Renal cortical epithelial cell (primary cell): ENCODE measurements around the gene POLE. TPM values are rescaled to one million over a fixed set of nuclear protein-coding genes. Genes with fewer than 3 reads are reported as not detected.
"Not testable (repeated sequence)": the region's sequence is repeated elsewhere in the genome, so short reads cannot be mapped to it uniquely, and the experiment has no call there.

Experiments
- DNase-seq: peaks from one replicate; pipeline ENCODE4 v3.0.0-alpha.2; 2011; ENCODE audit warnings: low read depth
- total RNA-seq: library from RNA; depleted of rRNA; stranded (reverse); fragments of >200 nt; gene quantifications from 2 replicates; pipeline ENCODE4 v1.2.3, GENCODE V29; 2014

The POLE gene
- total RNA-seq, 1 donor from 2014 or later, result 13.3 TPM

DNA sequence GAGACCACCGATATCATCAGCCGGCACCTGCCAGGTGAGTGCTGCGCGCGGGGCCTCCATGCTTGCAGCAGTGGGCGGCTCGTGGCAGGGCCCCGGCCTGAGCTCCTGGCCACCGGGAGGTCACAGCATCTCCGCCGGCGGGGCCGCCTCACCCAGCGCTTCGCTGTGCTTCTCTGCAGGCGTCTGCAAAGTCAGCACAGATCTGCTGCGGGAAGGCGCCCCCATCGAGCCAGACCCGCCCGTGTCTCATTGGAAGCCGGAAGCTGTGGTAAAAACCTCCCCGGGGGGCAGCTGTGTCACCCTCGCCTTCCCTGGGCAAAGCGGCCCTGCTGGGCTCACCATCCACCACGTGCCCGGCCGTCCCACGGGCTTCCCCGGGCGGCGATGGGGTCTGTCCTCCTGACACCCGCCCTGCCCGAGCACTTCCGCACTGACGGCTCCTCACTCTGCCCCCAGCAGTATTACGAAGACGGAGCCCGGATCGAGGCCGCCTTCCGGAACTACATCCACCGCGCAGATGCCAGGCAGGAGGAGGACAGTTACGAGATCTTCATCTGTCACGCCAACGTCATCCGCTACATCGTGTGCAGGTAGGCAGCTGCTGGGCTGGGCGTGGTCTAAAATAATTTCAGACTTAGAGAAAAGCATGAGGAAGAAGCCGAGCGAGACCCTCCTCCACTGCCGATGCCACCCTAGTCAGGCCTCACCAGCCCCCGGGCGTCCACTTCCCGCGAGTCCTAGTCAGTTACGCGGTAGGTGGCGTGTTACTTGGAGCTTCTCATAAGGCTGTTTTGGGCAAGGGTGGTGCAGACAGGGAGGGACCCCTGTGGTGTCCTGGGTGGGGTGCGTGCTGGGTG lies 30.6 kb upstream of the POLE start:
- no peak for DNase-seq

DNA sequence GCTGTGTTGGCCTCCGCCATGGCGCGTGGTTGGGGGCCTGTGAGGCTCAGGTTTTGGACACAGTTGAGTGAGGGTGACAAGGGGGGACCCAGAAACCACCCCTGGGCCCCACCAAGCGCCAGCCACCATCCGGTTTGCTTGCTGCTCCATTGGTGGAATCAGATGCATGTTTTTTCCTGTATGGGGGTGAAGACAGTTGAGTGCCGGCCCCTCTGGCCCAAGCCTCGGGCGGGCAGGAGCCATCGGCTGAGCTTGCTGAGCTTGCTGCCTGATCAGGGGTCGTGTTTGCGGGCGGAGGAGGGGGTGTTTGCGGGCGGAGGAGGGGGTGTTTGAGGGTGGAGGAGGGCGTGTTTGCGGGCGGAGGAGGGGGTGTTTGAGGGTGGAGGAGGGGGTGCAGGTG lies 29.9 kb upstream of the POLE start:
- no peak for DNase-seq

DNA sequence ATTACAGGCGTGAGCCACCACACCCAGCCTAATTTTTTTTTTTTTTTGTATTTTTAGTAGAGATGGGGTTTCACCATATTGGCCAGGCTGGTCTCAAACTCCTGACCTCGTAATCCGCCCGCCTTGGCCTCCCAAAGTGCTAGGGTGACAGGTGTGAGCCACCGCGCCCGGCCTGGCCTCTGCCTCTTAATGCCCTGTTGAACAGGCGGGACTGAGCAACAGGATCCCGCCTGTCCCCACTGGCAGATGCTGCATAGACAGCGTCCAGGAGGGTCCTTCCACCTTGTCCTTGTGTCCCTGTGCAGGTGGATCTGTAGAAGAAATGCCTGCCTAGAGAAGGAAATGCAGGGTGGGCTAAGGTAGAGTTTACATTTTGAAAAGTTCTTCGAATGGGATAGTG lies 29.2 kb upstream of the POLE start:
- no peak for DNase-seq

DNA sequence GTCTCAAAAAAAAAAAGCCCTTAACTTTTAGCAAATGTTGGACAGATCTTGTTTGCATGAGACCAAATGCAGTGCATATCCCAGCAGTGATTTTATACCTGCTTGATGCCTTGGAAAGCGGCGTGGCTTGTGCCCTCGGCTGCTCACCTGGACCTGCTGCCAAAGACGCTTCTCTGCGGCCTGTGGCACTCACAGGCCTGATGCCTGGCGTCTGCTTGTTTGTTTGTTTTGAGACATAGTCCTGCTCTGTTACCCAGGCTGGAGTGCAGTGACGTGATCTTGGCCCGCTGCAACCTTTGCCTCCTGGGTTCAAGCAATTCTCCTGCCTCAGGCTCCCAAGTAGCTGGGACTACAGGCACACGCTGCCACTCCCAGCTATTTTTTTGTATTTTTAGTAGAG lies 28.7 kb upstream of the POLE start:
- DNase-seq, result no peak

DNA sequence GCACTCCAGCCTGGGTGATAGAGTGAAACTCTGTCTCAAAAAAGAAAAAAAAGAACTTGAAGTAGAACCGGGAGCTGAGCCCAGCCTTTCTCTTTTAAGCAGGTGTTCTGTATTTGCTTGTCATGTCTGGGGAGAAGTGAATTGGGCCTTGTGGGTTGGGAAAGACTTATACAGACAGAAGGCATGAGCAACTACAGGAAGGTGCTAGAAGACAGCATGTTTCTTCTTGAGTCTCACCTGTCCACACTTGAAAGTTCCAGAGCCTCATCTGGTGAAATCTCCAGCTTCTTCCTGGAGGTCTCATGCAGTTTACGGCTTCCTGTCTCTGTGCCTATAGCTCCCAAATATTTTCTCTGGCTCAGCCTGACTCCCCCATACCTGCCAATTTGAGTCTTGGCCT lies 26.0 kb upstream of the POLE start:
- DNase-seq, result no peak

DNA sequence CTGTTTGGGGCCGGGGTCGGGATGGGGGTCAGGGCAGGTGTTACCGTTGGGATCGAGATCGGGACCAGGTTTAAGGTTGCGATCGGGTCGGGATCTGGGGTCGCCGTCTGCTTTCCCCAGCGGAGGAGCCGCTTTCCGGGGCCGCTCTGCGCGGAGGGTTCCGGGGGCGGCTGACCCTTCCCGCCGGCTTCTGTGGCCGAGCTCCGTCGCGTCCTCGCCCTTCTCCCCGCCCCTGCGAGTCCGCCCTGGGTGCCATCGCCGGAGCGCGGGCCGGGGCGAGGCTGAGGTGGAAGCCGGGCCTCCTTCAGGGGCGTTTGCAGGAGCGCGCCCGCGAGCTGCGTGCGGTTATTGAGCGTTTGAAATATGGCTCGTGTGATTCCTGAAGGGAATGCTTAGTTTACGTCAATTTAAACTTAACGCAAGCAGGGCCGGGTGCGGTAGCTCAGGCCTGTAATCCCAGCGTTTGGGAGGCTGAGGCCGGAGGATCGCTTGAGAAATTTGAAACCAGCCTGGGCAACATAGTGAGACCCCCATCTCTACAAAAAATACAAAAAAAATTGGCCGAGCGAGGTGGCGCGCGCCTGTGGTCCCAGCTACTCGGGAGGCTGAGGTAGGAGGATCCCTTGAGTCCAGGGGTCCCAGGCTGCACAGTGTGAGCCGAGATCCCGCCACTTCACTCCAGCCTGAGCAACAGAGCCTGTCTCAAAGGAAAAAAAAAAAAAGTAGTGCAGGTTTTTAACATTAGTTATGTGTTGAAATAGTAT lies 24.1 kb upstream of the POLE start:
- DNase-seq, result no peak

DNA sequence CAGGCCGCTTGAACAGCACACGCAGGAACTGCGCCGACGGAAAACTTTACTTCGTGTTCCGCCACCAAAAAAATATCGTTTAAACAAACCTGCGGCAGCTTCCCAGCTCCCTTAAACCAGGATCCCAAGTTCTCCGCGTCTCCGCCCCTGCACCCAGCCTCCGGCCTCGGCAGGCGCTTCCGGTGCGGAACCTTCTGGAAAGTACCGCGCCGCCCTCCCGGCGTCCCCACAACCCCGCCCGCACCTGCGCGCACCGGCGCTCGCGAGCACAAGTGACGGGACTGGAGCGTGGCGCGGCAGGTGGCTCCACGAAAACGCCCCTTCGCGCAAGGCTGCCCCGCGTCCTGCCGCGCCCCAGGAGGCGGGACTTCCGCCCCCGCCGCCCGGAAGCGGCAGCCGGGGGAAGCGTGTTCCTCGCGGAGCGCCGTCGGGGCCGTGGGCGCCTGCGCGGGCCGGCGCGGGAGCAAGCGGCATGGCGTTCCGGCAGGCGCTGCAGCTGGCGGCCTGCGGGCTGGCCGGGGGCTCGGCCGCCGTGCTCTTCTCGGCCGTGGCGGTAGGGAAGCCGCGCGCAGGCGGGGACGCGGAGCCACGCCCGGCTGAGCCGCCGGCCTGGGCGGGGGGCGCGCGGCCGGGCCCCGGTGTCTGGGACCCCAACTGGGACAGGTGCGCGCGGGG lies 23.4 kb upstream of the POLE start, which contains the start of gene PGAM5:
Gene PGAM5 (plus strand): TSS at position 438 of the 675 bp plus-strand sequence. CDS start 35 bp downstream, at position 473.
- DNase-seq, result peak; percentile 68

DNA sequence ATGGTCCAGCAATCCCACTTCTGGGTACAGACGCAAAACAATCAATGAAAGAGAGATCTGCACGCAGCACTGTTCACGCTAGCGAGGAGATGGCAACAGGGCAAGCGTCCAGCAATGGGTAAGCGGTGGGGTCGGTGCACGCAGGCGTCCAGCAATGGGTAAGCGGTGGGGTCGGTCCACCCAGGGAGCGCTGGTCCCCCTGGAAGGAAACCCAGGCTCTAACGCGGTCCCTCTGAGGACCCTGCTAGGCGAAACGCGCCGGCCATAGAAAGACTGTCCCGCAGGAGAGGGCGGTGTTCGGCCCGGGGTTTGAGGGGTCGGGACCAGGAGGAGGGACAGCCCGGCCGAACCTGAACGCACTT lies 22.9 kb upstream of the POLE start:
- DNase-seq, result no peak

DNA sequence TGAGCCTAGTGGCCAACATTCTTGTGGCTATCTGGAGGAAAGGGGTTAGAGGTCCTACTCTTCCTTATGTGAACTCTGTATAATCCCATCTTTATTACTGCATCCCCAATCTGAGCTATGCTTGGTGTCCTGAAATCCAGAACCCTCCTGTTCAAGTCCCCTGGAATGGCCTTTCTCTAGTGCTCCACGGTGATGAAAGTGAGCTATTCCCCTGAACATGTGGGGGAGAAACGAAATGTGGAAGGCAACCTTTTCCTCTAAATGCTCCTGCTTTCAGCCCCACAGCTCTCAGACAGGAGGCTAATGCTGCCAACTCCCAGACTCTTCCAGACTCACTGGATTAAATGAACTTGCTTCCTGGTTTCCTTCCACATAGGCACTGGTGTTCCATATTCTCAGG lies 21.0 kb upstream of the POLE start:
- DNase-seq, result no peak

DNA sequence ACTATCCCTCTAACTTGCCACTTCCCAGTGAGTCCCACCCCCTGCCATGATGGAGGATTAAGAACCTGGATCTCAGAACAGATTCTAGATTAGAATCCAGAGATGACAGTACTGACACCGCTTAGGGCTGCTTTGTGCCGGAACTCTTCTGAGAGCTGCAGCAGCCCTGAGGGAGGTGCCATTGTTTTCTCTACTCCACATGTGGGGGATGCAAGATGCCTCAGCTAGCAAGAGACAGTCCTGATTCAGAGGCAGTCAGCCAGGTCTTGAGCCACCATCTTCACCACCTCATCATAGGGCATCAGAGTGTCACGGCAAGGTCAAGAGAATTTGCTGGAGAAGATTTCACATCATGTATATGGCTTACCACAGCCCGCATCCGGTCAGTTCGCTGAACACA lies 20.1 kb upstream of the POLE start:
- DNase-seq, result no peak

DNA sequence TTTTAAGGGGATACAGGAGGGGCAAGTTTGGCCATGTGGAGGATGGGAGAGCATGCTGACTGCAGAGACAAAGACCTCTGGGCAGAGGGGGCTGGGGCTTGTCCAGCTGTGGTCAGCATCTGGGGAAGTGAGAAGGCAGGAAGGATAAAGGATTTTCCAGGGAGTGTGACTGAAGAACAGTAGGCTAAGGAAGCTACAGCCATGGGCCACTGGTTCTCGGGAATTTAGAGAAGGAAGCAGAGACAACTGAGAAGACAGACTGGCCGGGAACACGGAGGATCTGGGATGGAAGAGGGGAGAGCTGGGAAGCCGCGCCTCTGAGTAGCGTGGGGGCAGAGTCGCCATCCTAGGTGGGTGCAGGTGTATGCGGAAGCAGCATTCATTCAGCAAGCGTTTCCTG lies 16.5 kb upstream of the POLE start:
- DNase-seq, result no peak

DNA sequence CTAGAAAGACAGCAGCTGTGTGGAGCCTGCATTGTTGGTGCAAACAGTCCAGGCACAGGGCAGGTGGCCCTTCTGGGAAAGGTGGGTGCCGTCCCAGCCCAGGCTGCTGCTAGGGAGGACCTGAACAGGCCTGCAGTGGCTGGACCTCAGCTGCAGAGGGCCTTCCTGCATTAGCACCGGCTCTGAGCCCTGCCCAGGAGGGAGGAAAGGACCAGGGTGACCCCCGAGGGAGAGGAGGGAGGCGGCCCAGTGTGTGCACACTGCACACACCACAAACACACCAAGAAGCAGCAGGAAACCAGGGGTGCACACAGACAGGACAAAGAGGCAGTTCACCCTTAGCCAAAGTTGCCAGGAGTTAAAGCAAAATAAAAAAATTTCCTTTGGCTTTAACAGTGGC lies 15.5 kb upstream of the POLE start:
- no peak for DNase-seq

DNA sequence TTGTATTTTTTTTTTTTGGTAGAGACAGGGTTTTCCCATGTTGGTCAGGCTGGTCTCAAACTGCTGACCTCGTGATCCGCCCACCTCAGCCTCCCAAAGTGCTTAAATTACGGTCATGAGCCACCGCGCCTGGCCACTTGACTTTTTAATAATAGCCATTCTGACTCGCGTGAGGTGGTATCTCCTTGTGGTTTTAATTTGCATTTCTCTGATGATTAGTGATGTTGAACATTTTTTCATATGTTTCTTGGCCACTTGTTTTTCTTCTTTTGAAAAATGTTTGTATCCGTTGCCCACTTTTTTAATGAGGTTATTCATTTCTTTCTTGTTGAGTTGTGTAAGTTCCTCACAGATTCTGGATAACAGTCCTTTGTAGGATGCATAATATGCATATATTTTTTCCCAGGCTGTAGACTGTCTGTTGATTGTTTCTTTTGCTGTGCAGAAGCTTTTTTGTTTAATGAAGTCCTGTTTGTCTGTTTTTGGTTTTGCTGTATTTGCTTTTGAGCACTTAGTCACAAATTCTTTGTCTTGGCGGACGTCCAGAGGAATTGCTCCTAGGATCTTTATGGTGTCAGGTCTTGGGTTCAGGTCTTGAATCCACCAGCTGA lies 13.2 kb upstream of the POLE start:
- DNase-seq, result peak; percentile 51

DNA sequence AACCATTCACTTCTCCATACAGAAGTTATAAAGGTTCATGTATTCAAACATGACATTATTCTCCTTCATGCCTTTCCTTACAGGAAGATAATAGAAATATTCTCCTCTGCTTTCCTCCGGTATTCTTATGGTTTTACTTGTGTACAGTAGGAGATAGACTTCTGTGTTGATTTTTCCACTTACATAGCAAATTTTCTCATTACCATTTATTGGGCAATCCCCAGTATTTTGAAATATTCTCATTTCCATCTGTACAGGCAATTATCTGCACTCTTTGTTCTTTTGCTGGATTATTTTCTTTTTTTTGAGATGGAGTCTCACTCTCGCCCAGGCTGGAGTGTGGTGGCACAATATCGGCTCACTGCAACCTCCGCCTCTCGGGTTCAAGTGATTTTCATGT lies 11.2 kb upstream of the POLE start:
- no peak for DNase-seq

DNA sequence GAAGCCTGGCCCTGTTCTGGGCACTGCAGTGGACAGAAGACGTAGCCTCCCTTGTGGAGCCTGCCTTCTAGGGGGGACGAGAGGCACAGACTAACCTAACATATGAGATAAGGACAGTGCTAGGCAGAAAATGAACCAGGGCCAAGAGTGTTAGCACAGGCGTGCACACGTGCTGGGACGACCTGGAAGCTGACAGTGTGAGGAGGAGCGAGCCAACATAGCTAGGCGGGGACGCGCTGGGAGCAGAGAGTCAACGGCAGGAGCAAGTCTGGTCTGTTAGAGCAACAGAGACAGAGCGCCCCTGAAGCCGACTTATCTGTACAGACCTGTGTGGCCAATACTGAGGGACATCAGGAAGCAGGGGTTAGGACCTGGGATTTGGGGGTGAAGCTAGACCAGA lies 8.3 kb upstream of the POLE start:
- DNase-seq, result no peak

DNA sequence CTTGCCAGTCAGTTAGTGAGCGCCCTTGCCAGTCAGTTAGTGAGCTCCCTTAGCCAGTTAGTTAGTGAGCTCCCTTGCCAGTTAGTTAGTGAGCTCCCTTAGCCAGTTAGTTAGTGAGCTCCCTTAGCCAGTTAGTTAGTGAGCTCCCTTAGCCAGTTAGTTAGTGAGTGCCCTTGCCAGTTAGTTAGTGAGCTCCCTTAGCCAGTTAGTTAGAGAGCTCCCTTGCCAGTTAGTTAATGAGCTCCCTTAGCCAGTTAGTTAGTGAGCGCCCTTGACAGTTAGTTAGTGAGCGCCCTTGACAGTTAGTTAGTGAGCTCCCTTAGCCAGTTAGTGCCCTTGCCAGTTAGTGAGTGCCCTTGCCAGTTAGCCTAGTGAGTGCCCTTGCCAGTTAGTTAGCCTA lies 7.7 kb upstream of the POLE start:
- not testable (repeated sequence) for DNase-seq

DNA sequence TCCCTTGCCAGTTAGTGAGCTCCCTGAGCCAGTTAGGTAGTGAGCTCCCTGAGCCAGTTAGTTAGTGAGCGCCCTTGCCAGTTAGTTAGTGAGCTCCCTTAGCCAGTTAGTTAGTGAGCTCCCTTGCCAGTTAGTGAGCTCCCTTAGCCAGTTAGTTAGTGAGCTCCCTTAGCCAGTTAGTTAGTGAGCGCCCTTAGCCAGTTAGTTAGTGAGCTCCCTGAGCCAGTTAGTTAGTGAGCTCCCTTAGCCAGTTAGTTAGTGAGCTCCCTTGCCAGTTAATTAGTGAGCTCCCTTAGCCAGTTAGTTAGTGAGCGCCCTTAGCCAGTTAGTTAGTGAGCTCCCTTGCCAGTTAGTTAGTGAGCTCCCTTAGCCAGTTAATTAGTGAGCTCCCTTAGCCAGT lies 4.9 kb upstream of the POLE start:
- not testable (repeated sequence) for DNase-seq

DNA sequence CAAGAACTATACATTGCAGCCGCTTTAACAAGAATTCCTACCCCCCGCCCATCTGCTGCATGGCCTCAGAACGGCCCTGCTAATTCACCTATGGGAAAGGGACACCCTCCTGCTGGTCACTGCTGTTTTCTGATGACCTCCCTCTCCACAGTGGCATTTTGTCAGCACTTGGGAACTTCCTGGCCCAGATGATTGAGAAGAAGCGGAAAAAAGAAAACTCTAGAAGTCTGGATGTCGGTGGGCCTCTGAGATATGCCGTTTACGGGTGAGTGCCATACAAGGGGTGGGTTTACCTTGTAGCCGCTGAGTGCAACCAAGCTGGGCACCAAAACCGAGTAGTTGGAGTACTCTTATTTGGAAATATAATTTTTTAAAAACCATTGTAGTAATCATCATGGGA lies 3.0 kb upstream of the POLE start:
- DNase-seq, result no peak

DNA sequence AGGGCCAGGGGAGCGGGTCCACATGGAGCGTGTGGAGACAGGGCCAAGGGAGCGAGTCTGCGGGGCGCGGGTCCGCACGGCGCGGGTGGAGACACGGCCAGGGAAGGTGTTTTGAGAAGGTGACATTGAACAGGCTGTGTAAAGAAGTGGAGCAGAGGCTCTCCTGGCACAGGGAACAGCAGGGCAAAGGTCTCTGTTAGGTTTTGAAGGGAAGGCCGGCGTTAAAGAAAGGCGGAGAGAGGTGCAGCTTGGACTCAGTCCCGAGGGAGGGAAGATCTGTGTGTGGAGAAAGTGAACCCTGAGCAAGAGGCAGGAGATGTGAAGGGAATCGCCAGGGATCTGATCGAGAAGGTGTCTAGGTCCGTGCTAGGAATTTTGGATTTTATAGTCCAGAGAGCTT lies 2.1 kb upstream of the POLE start:
- DNase-seq, result no peak

DNA sequence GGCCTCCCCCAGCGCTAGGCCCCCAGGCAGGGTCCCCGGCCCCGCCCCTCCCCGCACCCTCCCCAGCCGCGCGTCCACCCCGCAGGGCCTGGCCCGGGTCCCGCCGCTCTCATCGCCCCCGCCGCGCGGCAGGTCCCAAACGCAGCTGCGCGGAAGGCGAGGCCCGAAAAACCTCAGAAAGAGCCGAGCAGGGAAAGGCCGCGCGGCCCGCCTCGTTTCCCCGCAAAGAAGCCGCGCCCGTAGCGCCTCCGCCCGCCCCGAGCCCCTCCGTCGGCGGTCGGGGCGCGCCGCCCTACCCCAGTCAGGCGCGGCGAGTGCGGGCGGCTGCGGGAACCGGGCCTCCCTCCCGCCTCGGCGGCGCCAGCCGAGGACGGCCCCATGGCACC lies 324 bp downstream of the POLE start:
- DNase-seq, result no peak

DNA sequence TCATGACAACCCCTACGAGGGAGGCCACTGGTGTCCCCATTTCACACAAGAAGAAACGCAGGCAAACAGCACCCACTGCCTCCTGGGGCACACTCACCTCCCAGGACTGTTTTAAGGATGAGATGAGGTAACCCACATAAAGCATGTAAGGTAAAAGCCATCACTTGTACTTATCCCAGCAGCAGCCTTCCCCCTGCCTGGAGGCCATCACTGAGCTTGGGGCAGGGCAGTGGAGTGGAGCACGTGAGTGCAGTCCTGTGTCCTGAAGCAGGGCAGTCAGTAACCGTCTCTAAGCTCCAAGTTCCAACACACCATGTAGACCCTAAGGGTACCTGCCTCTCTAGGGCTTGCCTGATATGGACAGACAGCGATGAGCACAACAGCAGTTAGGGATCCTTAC lies 1.7 kb downstream of the POLE start:
- DNase-seq, result no peak

DNA sequence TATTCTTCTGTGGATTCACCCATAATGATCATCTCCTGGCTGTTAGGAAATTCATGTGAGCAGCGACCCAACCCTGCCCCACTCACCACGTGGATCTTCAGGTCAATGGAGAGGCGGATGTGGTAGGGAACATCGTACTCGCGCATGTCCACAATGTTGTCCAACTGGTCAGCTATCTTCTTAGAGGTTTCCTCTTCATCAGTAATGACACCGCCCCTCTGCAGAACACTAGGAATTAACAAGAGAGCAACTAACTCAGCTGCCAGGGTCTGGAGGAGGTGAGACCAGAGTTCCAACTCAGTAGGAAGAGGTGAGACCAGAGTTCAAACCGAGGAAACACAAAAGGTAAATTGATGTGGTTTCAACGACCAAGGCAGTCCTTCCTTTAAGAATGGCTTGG lies 9.7 kb downstream of the POLE start:
- no peak for DNase-seq
